H1 (cell line): Measurements from ENCODE around the gene LRRC2. TPM values are rescaled to one million over a fixed set of nuclear protein-coding genes. Genes with fewer than 3 reads are reported as not detected.

Source experiments
- CTCF ChIA-PET: fragments of 300-600 bp; sonication (Branson Sonifier 250); formaldehyde crosslinking; loops from one replicate; lab custom pipeline; 2021; ENCODE audit not compliant: partially characterized antibody; lab: Charles Lee
- POLR2A ChIA-PET: fragments of 300-600 bp; sonication (Branson Sonifier 250); formaldehyde crosslinking; loops from one replicate; lab custom pipeline; 2021; ENCODE audit warnings: inconsistent platforms; ENCODE audit not compliant: partially characterized antibody; lab: Charles Lee
- DNase-seq, 2 experiments: peaks; one replicate each; pipeline versions ENCODE4 v3.0.0 to v3.0.0-alpha.2; 2010 to 2022; ENCODE audit warnings: low spot score in 2 of 2, low read depth in 1 of 2, mixed read lengths in 1 of 2
- FAIRE-seq: peaks from 2 replicates; lab custom pipeline; 2011; peaks lifted over from hg19 to GRCh38; lab: Jason Lieb, UNC
- H2AFZ ChIP-seq: 2 replicates; pipeline ENCODE4 v1.8.1; 2012; ENCODE audit warnings: low read length, inconsistent platforms
- H2AK5ac ChIP-seq: 2 replicates; pipeline ENCODE4 v1.6.1; 2013; ENCODE audit warnings: low read depth, low read length
- H2BK120ac ChIP-seq: replicated peaks from 2 replicates; pipeline ENCODE3; 2013; ENCODE audit warnings: low read depth, low read length, inconsistent platforms
- H2BK12ac ChIP-seq: 2 replicates; pipeline ENCODE4 v1.6.1; 2013; ENCODE audit warnings: low read depth, low read length
- H2BK15ac ChIP-seq: 2 replicates; pipeline ENCODE4 v1.6.1; 2013; ENCODE audit warnings: low read length
- H2BK20ac ChIP-seq: 2 replicates; pipeline ENCODE4 v1.6.1; 2013; ENCODE audit warnings: low read length
- H2BK5ac ChIP-seq: 2 replicates; pipeline ENCODE4 v1.6.1; 2013; ENCODE audit warnings: low read depth, low read length
- H3K14ac ChIP-seq: 2 replicates; pipeline ENCODE4 v1.6.1; 2013; ENCODE audit warnings: inconsistent platforms; ENCODE audit not compliant: insufficient read length
- H3K18ac ChIP-seq: 2 replicates; pipeline ENCODE4 v1.6.1; 2013; ENCODE audit warnings: low read length; ENCODE audit errors: extremely low read depth
- H3K23ac ChIP-seq: 2 replicates; pipeline ENCODE4 v1.6.1; 2013; ENCODE audit warnings: inconsistent platforms; ENCODE audit not compliant: insufficient read length
- H3K23me2 ChIP-seq: 2 replicates; pipeline ENCODE4 v1.6.1; 2013; ENCODE audit warnings: low read depth, low read length
- H3K27ac ChIP-seq: 2 replicates; pipeline ENCODE4 v1.6.1; 2011; ENCODE audit warnings: low read depth, low read length, inconsistent platforms
- H3K27me3 ChIP-seq, 4 experiments: replicated peaks in 1 of 4; 1 replicate in 1 of 4; 2 replicates in 3 of 4; pipeline versions ENCODE4 v1.6.1 to v1.8.1; 2011 to 2013; ENCODE audit warnings: low read length in 3 of 4, mild to moderate bottlenecking in 3 of 4, inconsistent platforms in 2 of 4, mixed read lengths in 2 of 4, moderate library complexity in 1 of 4; ENCODE audit not compliant: control insufficient read depth in 3 of 4, insufficient read depth in 3 of 4; ENCODE audit errors: extremely low read depth in 1 of 4
- H3K36me3 ChIP-seq, 4 experiments: 2 replicates each; pipeline versions ENCODE4 v1.6.1 to v1.8.1; 2011 to 2013; ENCODE audit warnings: mild to moderate bottlenecking in 4 of 4, low read length in 3 of 4, moderate library complexity in 2 of 4, control low read depth in 1 of 4, inconsistent platforms in 1 of 4; ENCODE audit not compliant: insufficient read depth in 4 of 4, control insufficient read depth in 2 of 4
- H3K4ac ChIP-seq: replicated peaks from 2 replicates; pipeline ENCODE3; 2013; ENCODE audit warnings: low read length, low read depth, mixed read lengths, inconsistent platforms; ENCODE audit not compliant: insufficient read length
- H3K4me1 ChIP-seq, 4 experiments: replicated peaks in 1 of 4; 1 replicate in 1 of 4; 2 replicates in 3 of 4; pipeline versions ENCODE4 v1.6.1 to v1.8.1; 2011 to 2013; ENCODE audit warnings: low read length in 3 of 4, inconsistent platforms in 2 of 4, mixed read lengths in 1 of 4; ENCODE audit not compliant: insufficient read depth in 4 of 4, control insufficient read depth in 3 of 4
- H3K4me2 ChIP-seq, 2 experiments: 2 replicates each; pipeline versions ENCODE4 v1.6.1 to v1.8.1; 2011 to 2013; ENCODE audit warnings: low read depth in 2 of 2, low read length in 2 of 2, control low read depth in 1 of 2, inconsistent platforms in 1 of 2, mild to moderate bottlenecking in 1 of 2; ENCODE audit not compliant: insufficient read depth in 1 of 2
- H3K4me3 ChIP-seq, 4 experiments: fragments of 200-600, 300-600 bp in 1 of 4; sonication (generic), shearing (Covaris generic), sonication (Bioruptor Twin) in 1 of 4; 2 replicates each; pipeline versions ENCODE4 v1.5.1 to v1.8.1; 2011 to 2016; ENCODE audit warnings: low read length in 4 of 4, low read depth in 3 of 4, control low read depth in 2 of 4, inconsistent platforms in 2 of 4, mild to moderate bottlenecking in 2 of 4, mixed read lengths in 1 of 4, moderate library complexity in 1 of 4; ENCODE audit not compliant: insufficient read depth in 2 of 4; ENCODE audit errors: extremely low read depth in 1 of 4
- H3K56ac ChIP-seq: replicated peaks from 2 replicates; pipeline ENCODE3; 2013; ENCODE audit warnings: low read depth, mild to moderate bottlenecking, mixed read lengths, low read length, inconsistent platforms; ENCODE audit not compliant: insufficient read length
- H3K79me1 ChIP-seq: 2 replicates; pipeline ENCODE4 v1.6.1; 2013; ENCODE audit warnings: low read depth, low read length, control low read depth
- H3K79me2 ChIP-seq, 2 experiments: 2 replicates each; pipeline versions ENCODE4 v1.6.1 to v1.8.1; 2012 to 2013; ENCODE audit warnings: low read length in 2 of 2, mild to moderate bottlenecking in 2 of 2, inconsistent platforms in 1 of 2; ENCODE audit not compliant: insufficient read depth in 2 of 2, control insufficient read depth in 1 of 2
- H3K9ac ChIP-seq, 4 experiments: replicated peaks in 1 of 4; 1 replicate in 1 of 4; 2 replicates in 3 of 4; pipeline versions ENCODE4 v1.6.1 to v1.8.1; 2011 to 2013; ENCODE audit warnings: low read depth in 3 of 4, low read length in 3 of 4, control low read depth in 2 of 4, mild to moderate bottlenecking in 2 of 4, moderate library complexity in 2 of 4, inconsistent platforms in 1 of 4; ENCODE audit errors: extremely low read depth in 1 of 4
- H3K9me3 ChIP-seq, 2 experiments: 2 replicates each; pipeline versions ENCODE4 v1.6.1 to v1.8.1; 2012 to 2013; ENCODE audit warnings: mild to moderate bottlenecking in 2 of 2, moderate library complexity in 2 of 2, control low read depth in 1 of 2, inconsistent platforms in 1 of 2, low read depth in 1 of 2, low read length in 1 of 2, mixed read lengths in 1 of 2; ENCODE audit not compliant: insufficient read depth in 2 of 2
- H4K20me1 ChIP-seq, 2 experiments: replicated peaks in 1 of 2; 2 replicates each; pipeline versions ENCODE3 to v1.8.1; 2011 to 2013; ENCODE audit warnings: inconsistent platforms in 2 of 2, low read length in 2 of 2, mild to moderate bottlenecking in 1 of 2; ENCODE audit not compliant: insufficient read depth in 2 of 2, control insufficient read depth in 1 of 2
- H4K5ac ChIP-seq: 2 replicates; pipeline ENCODE4 v1.6.1; 2013; ENCODE audit warnings: low read length, low read depth, mixed read lengths, inconsistent platforms; ENCODE audit not compliant: insufficient read length
- H4K8ac ChIP-seq: 2 replicates; pipeline ENCODE4 v1.8.0; 2013; ENCODE audit warnings: mild to moderate bottlenecking, moderate library complexity, low read length, inconsistent platforms; ENCODE audit not compliant: insufficient read depth; ENCODE audit errors: extremely low read depth
- H4K91ac ChIP-seq: replicated peaks from 2 replicates; pipeline ENCODE3; 2013; ENCODE audit warnings: low read length, mixed read lengths, inconsistent platforms; ENCODE audit not compliant: insufficient read length
- ASH2L ChIP-seq: fragments of 200-600, 300-600 bp; sonication (generic); IDR thresholded peaks from one replicate; pipeline ENCODE4 v1.7.1; 2017; ENCODE audit warnings: low read length
- CHD1 ChIP-seq: IDR thresholded peaks from 2 replicates; pipeline ENCODE4 v1.6.1; 2012; ENCODE audit warnings: low read depth, low read length, improper control_type of control experiment
- EZH2 ChIP-seq: fragments of 200-600 bp; sonication (generic); IDR thresholded peaks from 2 replicates; pipeline ENCODE4 v1.7.1; 2012; ENCODE audit warnings: low read depth, mild to moderate bottlenecking, moderate library complexity, low read length, inconsistent platforms; ENCODE audit not compliant: severe bottlenecking
- FOSL1 ChIP-seq: IDR thresholded peaks from 2 replicates; pipeline ENCODE4 v1.6.1; 2011; ENCODE audit warnings: mild to moderate bottlenecking, low read depth, low read length, moderate library complexity; ENCODE audit not compliant: insufficient read depth
- GABPA ChIP-seq: IDR thresholded peaks from 2 replicates; pipeline ENCODE4 v1.6.1; 2011; ENCODE audit warnings: mild to moderate bottlenecking, low read length, moderate library complexity, borderline replicate concordance; ENCODE audit not compliant: insufficient read depth
- POU5F1 ChIP-seq: IDR thresholded peaks from 2 replicates; pipeline ENCODE4 v1.6.1; 2011; ENCODE audit warnings: low read depth, mild to moderate bottlenecking, low read length, moderate library complexity
- SIRT6 ChIP-seq: IDR thresholded peaks from one replicate; pipeline ENCODE4 v1.7.1; 2012; ENCODE audit warnings: low read length, inconsistent platforms
- SP1 ChIP-seq: IDR thresholded peaks from 2 replicates; pipeline ENCODE4 v1.6.1; 2011; ENCODE audit warnings: low read depth, low read length
- SP2 ChIP-seq: IDR thresholded peaks from 2 replicates; pipeline ENCODE4 v1.6.1; 2012; ENCODE audit warnings: mild to moderate bottlenecking, low read length, inconsistent platforms
- TBP ChIP-seq: IDR thresholded peaks from 2 replicates; pipeline ENCODE4 v1.6.1; 2011; ENCODE audit warnings: low read depth, low read length, improper control_type of control experiment
- TEAD4 ChIP-seq: IDR thresholded peaks from 2 replicates; pipeline ENCODE4 v1.6.1; 2012; ENCODE audit warnings: low read depth, low read length, inconsistent platforms, mixed read lengths
- WGBS, 2 experiments: shearing (Covaris generic) in 1 of 2; methylation state at CpG; one replicate each; pipeline versions ENCODE4 v1.1.6 to v1.1.7; 2013 to 2015; ENCODE audit warnings: low lambda C conversion rate in 2 of 2, mixed read lengths in 2 of 2, inconsistent platforms in 1 of 2, low coverage in 1 of 2, missing lambda C conversion rate in 1 of 2; ENCODE audit not compliant: insufficient replicate concordance in 2 of 2, insufficient coverage in 1 of 2, insufficient read length in 1 of 2; ENCODE audit errors: extremely low coverage in 1 of 2, missing lambda C conversion rate in 1 of 2; 5-methylcytosine and 5-hydroxymethylcytosine counted together
- polyA plus RNA-seq, 7 experiments: library from polyadenylated mRNA; depleted of rRNA in 3 of 7; stranded (reverse) in 5 of 7; unstranded in 2 of 7; fragments of >200 nt in 5 of 7; fragments of 200-250 nt in 2 of 7; gene quantifications; 1 replicate in 5 of 7; 2 replicates in 1 of 7; 4 replicates in 1 of 7; pipeline versions ENCODE4 v1.2.1 to v1.2.3, GENCODE V29; 2011 to 2013; ENCODE audit warnings: missing spikeins in 2 of 7, mixed read lengths in 2 of 7
- total RNA-seq: library from RNA; stranded (reverse); fragmentation: NEBNext Ultra II Directional; extraction: Animal tissue kit (Norgen Biotek cat#: 25700); gene quantifications from 2 replicates; pipeline ENCODE4 v1.2.1, GENCODE V29; 2021

Gene LRRC2
- total and polyA plus RNA-seq, 2 of the 8 experiments (the other 6 are each of a cell fraction or from before 2014, with no cell fraction given): 1.4 to 6.4 TPM

DNA sequence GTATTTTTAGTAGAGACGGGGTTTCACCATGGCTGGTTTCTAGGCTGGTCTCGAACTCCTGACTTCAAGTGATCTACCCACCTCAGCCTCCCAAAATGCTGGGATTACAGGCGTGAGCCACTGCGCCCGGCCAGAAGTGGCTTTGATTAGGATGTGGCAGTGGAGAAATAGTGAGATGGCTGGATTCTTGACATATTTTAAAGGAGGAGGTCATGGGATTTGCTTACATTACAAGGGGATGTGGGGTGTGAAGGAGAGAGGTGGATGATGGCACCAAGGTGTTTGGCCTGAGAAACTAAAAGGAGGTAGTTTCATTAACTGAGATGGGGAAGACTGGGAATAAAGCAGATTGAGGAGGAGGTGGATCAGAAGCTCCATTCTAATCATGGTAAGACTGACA is 86.4 kb downstream of the LRRC2 start:
- POLR2A ChIA-PET: no interaction called here
- CTCF ChIA-PET: interaction anchor here (0.7 to 2.4 kb wide), 8 partner anchors 9 to 237 kb away, joined by 3 to 9 read pairs (median 3); no protein-coding TSS in a partner anchor
- no peak for TF ChIP-seq GABPA
- TF ChIP-seq TEAD4: no peak
- TF ChIP-seq SP1: no peak
- TF ChIP-seq SP2: no peak
- TF ChIP-seq SIRT6: no peak
- no peak for TF ChIP-seq TBP
- no peak for TF ChIP-seq POU5F1
- TF ChIP-seq EZH2: no peak
- TF ChIP-seq ASH2L: no peak
- no peak for TF ChIP-seq FOSL1
- no peak for TF ChIP-seq CHD1

More for the DNA sequence above, 86.4 kb downstream of the LRRC2 start:
- Histone ChIP-seq H3K4ac (no peak overlapping the region), H2BK120ac (no peak overlapping the region), H3K36me3 (no peaks in the 10 kb centered on the region), H4K91ac (no peak overlapping the region), H3K79me1 (no peaks in the 10 kb centered on the region), H3K27me3 (no peaks in the 10 kb centered on the region; a peak in 1 of 7 replicates), H3K4me1 (no peaks in the 10 kb centered on the region), H3K27ac (no peak overlapping the region), H3K4me2 (no peak overlapping the region), H4K20me1 (no peaks in the 10 kb centered on the region), H3K79me2 (no peaks in the 10 kb centered on the region), H2BK20ac (no peak overlapping the region), H2AFZ (no peak overlapping the region), H3K4me3 (no peak overlapping the region), H2AK5ac (no peak overlapping the region), H2BK12ac (no peak overlapping the region), H2BK5ac (no peak overlapping the region), H3K14ac (no peak overlapping the region), H3K18ac (no peak overlapping the region), H3K9me3 (no peaks in the 10 kb centered on the region), H3K23ac (no peak overlapping the region), H4K5ac (no peak overlapping the region), H3K9ac (no peak overlapping the region), H2BK15ac (no peak overlapping the region), H4K8ac (no peak overlapping the region), H3K23me2 (peaks cover 2% of the 10 kb centered on the region; the same call in 1 of the 2 replicates), H3K56ac (no peak overlapping the region)
- FAIRE-seq: no peak
- 92% methylated on average over 5 of the region's 5 CpGs; no CpG with 5 or more reads in 1 of the 2 experiments for WGBS, 2 experiments
- no peak for DNase-seq
